Mucosa of rectum (tissue), 2 donors: ENCODE data around the gene ARL14.
A peak's percentile ranks its signal among the peaks of the same experiment; 100 is the strongest.

Experiments used
- H3K27ac ChIP-seq, 2 donors: one replicate each; pipeline ENCODE4 v1.7.0; 2013; ENCODE audit warnings: inconsistent platforms in 2 of 2, low read depth in 2 of 2, low read length in 2 of 2
- H3K27me3 ChIP-seq, 2 donors: one replicate each; pipeline ENCODE4 v1.7.0; 2013; ENCODE audit warnings: low read length in 2 of 2; ENCODE audit not compliant: control insufficient read depth in 2 of 2, insufficient read depth in 2 of 2
- H3K36me3 ChIP-seq, 2 donors: one replicate each; pipeline ENCODE4 v1.7.0; 2013; ENCODE audit warnings: low read length in 2 of 2; ENCODE audit not compliant: control insufficient read depth in 2 of 2, insufficient read depth in 2 of 2
- H3K4me1 ChIP-seq, 2 donors: one replicate each; pipeline ENCODE4 v1.7.0; 2013; ENCODE audit warnings: low read length in 2 of 2, mild to moderate bottlenecking in 1 of 2; ENCODE audit not compliant: control insufficient read depth in 2 of 2, insufficient read depth in 2 of 2
- H3K4me3 ChIP-seq, 2 donors: one replicate each; pipeline ENCODE4 v1.7.0; 2013; ENCODE audit warnings: low read length in 2 of 2
- H3K9ac ChIP-seq, 2 donors: one replicate each; pipeline ENCODE4 v1.7.0; 2013; ENCODE audit warnings: low read length in 2 of 2, low read depth in 1 of 2, mild to moderate bottlenecking in 1 of 2
- H3K9me3 ChIP-seq, 2 donors: one replicate each; pipeline ENCODE4 v1.7.0; 2013; ENCODE audit warnings: low read length in 2 of 2; ENCODE audit not compliant: control insufficient read depth in 2 of 2
- donor health status: healthy.
- donor health status: Normal muscosa, but diverticular disease.

The ARL14 gene

DNA sequence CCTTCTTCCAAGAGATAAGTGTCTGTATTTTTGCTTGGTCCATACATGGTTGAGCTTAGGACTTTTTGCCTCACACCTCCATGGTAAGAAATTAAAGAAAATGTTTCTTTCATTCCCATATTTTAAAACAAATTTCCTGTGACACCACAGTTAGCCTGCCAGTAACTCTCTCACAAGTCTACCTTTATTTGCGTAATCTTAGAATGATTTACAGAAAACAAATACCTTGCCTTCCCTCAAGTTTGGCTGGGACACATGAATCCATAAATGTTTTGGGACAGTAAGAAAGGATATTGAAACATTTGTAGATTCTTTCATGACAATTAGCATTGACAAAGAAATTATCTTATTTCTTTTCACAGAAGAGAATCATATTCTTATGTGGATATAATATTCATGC, 3.8 kb upstream of the ARL14 start:
- Histone ChIP-seq H3K36me3 (no peaks in the 10 kb centered on the region), H3K27me3 (no peaks in the 10 kb centered on the region), H3K4me1 (peaks cover 12 to 24% of the 10 kb centered on the region in 2 donors), H3K9me3 (no peaks in the 10 kb centered on the region), H3K9ac (peak overlapping the region in 1 of 2 donors; percentile 5), H3K4me3 (no peak overlapping the region), H3K27ac (peak overlapping the region in 1 of 2 donors; percentile 39)

DNA sequence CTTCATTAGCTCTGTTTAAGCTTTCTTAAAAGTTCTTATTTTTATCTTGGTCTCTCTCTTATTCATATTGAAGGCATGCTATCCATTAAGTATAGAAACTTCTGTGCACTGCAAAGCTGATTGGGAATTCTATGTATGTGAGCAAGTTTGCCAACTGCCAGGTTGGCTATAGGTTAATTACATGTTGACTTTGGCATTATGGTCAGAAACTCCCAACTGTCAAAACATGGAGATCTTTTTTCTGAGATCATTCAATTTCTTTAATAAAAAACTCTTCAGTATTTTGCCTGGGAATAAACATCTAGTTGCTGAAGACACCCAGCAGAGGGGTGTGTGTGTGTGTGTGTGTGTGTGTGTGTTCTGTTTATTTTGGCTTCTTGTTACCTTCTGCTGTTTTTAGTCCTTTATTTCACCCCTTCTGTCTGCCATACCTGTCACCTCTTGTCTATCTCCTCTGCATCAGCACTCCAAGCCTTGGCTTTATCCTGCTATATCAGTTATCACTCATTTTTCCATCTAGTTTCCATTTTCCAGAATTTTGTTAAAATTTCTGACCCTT, 1.3 kb upstream of the ARL14 start:
- H3K27me3 ChIP-seq: no peaks in the 10 kb centered on the region
- H3K36me3 ChIP-seq: no peaks in the 10 kb centered on the region
- no peaks in the 10 kb centered on the region for H3K9me3 ChIP-seq
- no peak overlapping the region for H3K4me3 ChIP-seq
- peak overlapping the region; percentile 69 to 96 for H3K27ac ChIP-seq
- H3K9ac ChIP-seq: peak overlapping the region in 1 of 2 donors; percentile 40
- H3K4me1 ChIP-seq: peaks cover 15 to 29% of the 10 kb centered on the region in 2 donors

- Histone ChIP-seq H3K27me3 (no peaks in the 10 kb centered on the region), H3K9ac (peak overlapping the region; percentile 66 to 70), H3K9me3 (no peaks in the 10 kb centered on the region), H3K27ac (peak overlapping the region; percentile 90 to 96), H3K4me1 (peaks cover 15 to 29% of the 10 kb centered on the region in 2 donors), H3K4me3 (peak overlapping the region; percentile 73 to 79), H3K36me3 (no peaks in the 10 kb centered on the region)
Measured at GRCh38 chr3:160677459-160677881, 510 bp downstream of the ARL14 start.

DNA sequence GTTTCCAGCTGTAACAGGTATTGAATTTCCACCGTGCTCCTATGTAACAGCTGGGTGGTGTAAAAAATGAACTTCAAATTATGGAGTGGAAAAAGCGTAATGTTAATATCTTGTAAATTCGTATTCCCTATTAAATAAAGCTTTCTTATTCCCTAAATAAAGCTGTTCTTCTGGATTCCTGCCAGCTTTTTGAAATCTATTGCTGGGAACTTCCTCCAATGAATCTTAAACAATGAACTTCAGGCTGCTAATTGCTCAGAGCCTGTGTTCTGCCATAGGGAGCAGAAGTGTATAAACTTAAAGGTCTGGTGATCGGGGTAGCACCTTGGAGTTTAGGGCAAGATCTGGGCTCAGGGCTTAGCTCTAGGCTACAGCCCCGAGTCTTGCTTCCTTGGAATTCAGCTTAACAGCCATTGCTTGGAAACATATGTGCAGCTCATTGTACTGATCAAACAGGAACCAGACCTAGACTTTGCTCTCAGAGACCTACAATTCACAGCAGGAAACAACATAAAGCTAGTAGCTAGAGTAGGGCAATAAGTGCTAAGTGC, 1.4 kb downstream of the ARL14 start:
- no peaks in the 10 kb centered on the region for H3K36me3 ChIP-seq
- H3K4me1 ChIP-seq: peaks cover 13 to 29% of the 10 kb centered on the region in 2 donors
- no peaks in the 10 kb centered on the region for H3K27me3 ChIP-seq
- H3K4me3 ChIP-seq: peak overlapping the region; percentile 73 to 79
- peak overlapping the region; percentile 66 to 70 for H3K9ac ChIP-seq
- H3K9me3 ChIP-seq: no peaks in the 10 kb centered on the region
- H3K27ac ChIP-seq: peak overlapping the region; percentile 90 to 96

DNA sequence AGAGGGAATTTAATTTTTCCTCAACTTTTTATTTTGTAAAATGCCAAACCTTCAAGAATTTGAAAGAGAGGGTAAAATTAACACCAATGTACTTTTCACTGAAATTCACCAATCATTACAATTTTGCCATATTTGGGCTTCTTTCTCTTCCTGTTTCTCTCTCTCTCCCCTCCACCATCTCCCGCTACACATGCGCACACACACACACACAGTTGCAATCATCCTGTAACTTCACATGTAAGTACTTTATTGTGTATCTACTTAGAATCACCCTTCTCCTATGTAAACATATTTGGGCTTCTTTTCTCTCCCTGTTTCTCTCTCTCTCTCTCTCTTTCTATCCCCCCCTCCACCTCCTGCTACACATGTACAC, 7.4 kb downstream of the ARL14 start:
- H3K9me3 ChIP-seq: no peaks in the 10 kb centered on the region
- no peak overlapping the region for H3K9ac ChIP-seq
- H3K27me3 ChIP-seq: no peaks in the 10 kb centered on the region
- H3K36me3 ChIP-seq: no peaks in the 10 kb centered on the region
- H3K27ac ChIP-seq: no peak overlapping the region
- no peak overlapping the region for H3K4me3 ChIP-seq
- peaks cover 3 to 6% of the 10 kb centered on the region in 2 donors for H3K4me1 ChIP-seq

- Histone ChIP-seq H3K36me3 (no peaks in the 10 kb centered on the region), H3K27me3 (no peaks in the 10 kb centered on the region), H3K9me3 (no peaks in the 10 kb centered on the region), H3K4me1 (peaks cover 0 to 3% of the 10 kb centered on the region in 2 donors), H3K27ac (no peak overlapping the region), H3K9ac (no peak overlapping the region), H3K4me3 (no peak overlapping the region)
Measured at GRCh38 chr3:160685144-160685766, 8.3 kb downstream of the ARL14 start.

DNA sequence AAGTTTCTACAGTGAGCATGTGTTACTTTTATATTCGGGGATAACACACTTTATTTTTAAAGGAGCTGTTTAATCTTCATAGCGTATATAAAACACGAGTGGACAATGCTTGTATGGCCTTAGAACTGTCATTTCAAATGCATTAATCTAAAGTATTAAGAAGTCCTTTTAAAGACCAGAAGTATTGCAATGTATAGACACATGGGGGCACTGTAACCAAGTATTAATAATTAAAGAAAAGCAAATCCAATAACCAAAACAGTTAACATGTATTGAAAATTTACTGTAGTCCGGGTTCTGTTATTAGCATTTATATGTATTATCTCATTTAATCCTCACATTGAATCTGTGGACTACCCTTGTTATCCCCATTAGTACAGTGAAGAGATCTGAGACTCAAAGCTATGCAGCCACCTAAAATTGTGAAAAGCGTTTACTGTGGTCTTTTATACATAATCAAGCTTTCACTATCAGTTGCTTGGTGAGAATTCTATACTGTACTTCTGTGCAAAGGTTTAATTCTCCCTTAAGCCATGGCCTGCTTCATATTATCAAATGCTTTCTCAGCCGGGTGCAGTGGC, 10.1 kb downstream of the ARL14 start:
- Histone ChIP-seq H3K27me3 (no peaks in the 10 kb centered on the region), H3K9ac (no peak overlapping the region), H3K4me3 (no peak overlapping the region), H3K27ac (no peak overlapping the region), H3K4me1 (no peaks in the 10 kb centered on the region), H3K9me3 (no peaks in the 10 kb centered on the region), H3K36me3 (no peaks in the 10 kb centered on the region)

DNA sequence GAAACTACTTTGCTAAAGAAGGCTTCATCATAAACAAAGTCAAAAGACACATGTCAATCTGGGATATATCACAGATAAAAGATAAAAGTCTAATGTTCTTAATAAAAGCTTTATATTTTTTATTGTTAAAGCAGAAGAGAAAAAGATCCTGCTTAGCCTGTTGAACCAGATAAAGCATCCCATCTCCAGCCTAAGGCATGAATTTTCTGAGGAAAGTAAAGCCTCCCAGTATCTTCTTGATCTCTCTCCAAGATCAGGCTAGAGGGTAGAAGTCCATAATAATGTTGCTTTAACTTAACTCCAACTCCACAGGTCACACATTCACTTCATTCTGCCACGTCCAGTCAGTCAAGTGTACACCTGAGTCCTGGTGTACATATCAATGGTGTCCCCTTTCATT, 14.2 kb downstream of the ARL14 start:
- Histone ChIP-seq H3K4me1 (peaks cover 0 to 9% of the 10 kb centered on the region in 2 donors), H3K9ac (no peak overlapping the region), H3K27me3 (no peaks in the 10 kb centered on the region), H3K27ac (no peak overlapping the region), H3K9me3 (no peaks in the 10 kb centered on the region), H3K4me3 (no peak overlapping the region), H3K36me3 (no peaks in the 10 kb centered on the region)

- H3K27me3 ChIP-seq: no peaks in the 10 kb centered on the region
- H3K36me3 ChIP-seq: no peaks in the 10 kb centered on the region
- no peak overlapping the region for H3K27ac ChIP-seq
- H3K4me3 ChIP-seq: no peak overlapping the region
- no peaks in the 10 kb centered on the region for H3K9me3 ChIP-seq
- no peak overlapping the region for H3K9ac ChIP-seq
- peaks cover 0 to 9% of the 10 kb centered on the region in 2 donors for H3K4me1 ChIP-seq
Measured at GRCh38 chr3:160691962-160692361, 15.0 kb downstream of the ARL14 start.

GRCh38 chr3:160693191-160693590, 16.2 kb downstream of the ARL14 start:
- no peaks in the 10 kb centered on the region for H3K9me3 ChIP-seq
- H3K4me3 ChIP-seq: no peak overlapping the region
- no peak overlapping the region for H3K9ac ChIP-seq
- H3K4me1 ChIP-seq: peaks cover 0 to 9% of the 10 kb centered on the region in 2 donors
- H3K36me3 ChIP-seq: no peaks in the 10 kb centered on the region
- H3K27me3 ChIP-seq: no peaks in the 10 kb centered on the region
- no peak overlapping the region for H3K27ac ChIP-seq
